ENCODE measurements around the gene CWC22. TPM values are rescaled to one million over a fixed set of nuclear protein-coding genes. Genes with fewer than 3 reads are reported as not detected.

Gene CWC22
- polyA plus RNA-seq, 1 of the 3 experiments (the other 2 are of a cell fraction): 2.7 TPM

GRCh38 chr2:180002198-180002770 lies 4.8 kb downstream of the CWC22 start:
- no peak overlapping the region for H3K4me2 ChIP-seq
- no peaks in the 10 kb centered on the region for H3K9me2 ChIP-seq
- H3F3A ChIP-seq (replicated peaks; ENCODE audit: insufficient read depth): no peaks in the 10 kb centered on the region
- H4K20me1 ChIP-seq (ENCODE audit: insufficient read depth): peaks cover 12% of the 10 kb centered on the region; the same call in 1 of the 2 replicates
- peaks cover 5 to 6% of the 10 kb centered on the region in 2 experiments; a peak in 2 of 4 replicates for H3K4me1 ChIP-seq (ENCODE audit: control insufficient read depth in 1 of 2, insufficient read depth in 2 of 2, low read depth in 1 of 2, low read length in 1 of 2)
- no peak overlapping the region for H3K9ac ChIP-seq
- no peak overlapping the region for H3K27ac ChIP-seq (ENCODE audit: low read depth in 2 of 2, low read length in 1 of 2)
- H3K4me3 ChIP-seq (ENCODE audit: low read depth in 2 of 2, low read length in 1 of 2): no peak overlapping the region
- H3K36me3 ChIP-seq (replicated peaks in 1 of 2; ENCODE audit: control insufficient read depth in 1 of 2, insufficient read depth in 2 of 2, low read length in 1 of 2): peaks cover 12 to 15% of the 10 kb centered on the region in 2 experiments
- CTCF ChIA-PET: interaction anchor here (1.1 kb wide), 1 partner anchor 74 kb away, joined by 3 read pairs; no protein-coding TSS in a partner anchor
- H3K9me3 ChIP-seq: no peaks in the 10 kb centered on the region
- TF ChIP-seq RXRA (IDR thresholded peaks at IDR 0.05; ENCODE audit: borderline replicate concordance, low read depth) (no peak), USF2 (IDR thresholded peaks at IDR 0.05; ENCODE audit: borderline replicate concordance, low read depth, low read length) (no peak), RFX5 (IDR thresholded peaks at IDR 0.05; ENCODE audit: low read length) (no peak), ELF1 (IDR thresholded peaks at IDR 0.05) (no peak), USF1 (IDR thresholded peaks at IDR 0.05; ENCODE audit: borderline replicate concordance, low read depth) (no peak), MEF2A (IDR thresholded peaks at IDR 0.05; ENCODE audit: borderline replicate concordance, low read depth) (no peak), REST (IDR thresholded peaks at IDR 0.05; ENCODE audit: low read depth, low read length) (no peak), SIN3A (IDR thresholded peaks at IDR 0.05; ENCODE audit: borderline replicate concordance, low read depth, low read length) (no peak), MXI1 (IDR thresholded peaks at IDR 0.05; ENCODE audit: low read depth, low read length) (no peak), CHD2 (IDR thresholded peaks at IDR 0.05; ENCODE audit: low read length, partially characterized antibody) (no peak), TAF1 (IDR thresholded peaks at IDR 0.05; ENCODE audit: borderline replicate concordance, low read depth, low read length) (no peak), POLR2AphosphoS5 (IDR thresholded peaks at IDR 0.05; ENCODE audit: low read depth, low read length) (no peak), RCOR1 (IDR thresholded peaks at IDR 0.05; ENCODE audit: low read length) (no peak), YY1 (IDR thresholded peaks at IDR 0.05; ENCODE audit: low read depth) (no peak)
- H3K79me2 ChIP-seq (ENCODE audit: insufficient read depth): peaks cover 90% of the 10 kb centered on the region
- no peak overlapping the region for H2AFZ ChIP-seq (ENCODE audit: low read depth)
- 98% methylated on average over 2 of the region's 2 CpGs for WGBS (ENCODE audit: low lambda C conversion rate)
- POLR2A ChIA-PET: no interaction called here
- H3K27me3 ChIP-seq (ENCODE audit: insufficient read depth): no peaks in the 10 kb centered on the region
- no peak for DNase-seq
